Stimulated activated effector memory CD8-positive, alpha-beta T cell treated with anti-CD3 and anti-CD28 coated beads, Interleukin-12 subunit alpha, Interleukin-12 subunit beta, amount 100 ng/mL, for 72 hours (primary cell): ENCODE results near the gene CD82.

ENCODE experiments used
- ATAC-seq: fragments of 150-1000 bp; cut with Tn5 transposase; 2 replicates; pipeline ENCODE4 v1.10.0; 2021
- DNase-seq, 2 donors: peaks; one replicate each; pipeline ENCODE4 v3.0.0; 2021 to 2022; ENCODE audit warnings: low spot score in 2 of 2
- H3K27ac Mint-ChIP-seq: one replicate; pipeline ENCODE4 v1.8.0; 2022; ENCODE audit warnings: mild to moderate bottlenecking, mixed read lengths
- H3K36me3 Mint-ChIP-seq: one replicate; pipeline ENCODE4 v1.8.0; 2022; ENCODE audit warnings: mild to moderate bottlenecking, mixed read lengths
- H3K4me1 Mint-ChIP-seq: one replicate; pipeline ENCODE4 v1.8.0; 2022; ENCODE audit warnings: mixed read lengths
- H3K4me3 Mint-ChIP-seq: one replicate; pipeline ENCODE4 v1.8.0; 2022; ENCODE audit warnings: mild to moderate bottlenecking, mixed read lengths
- H3K9me3 Mint-ChIP-seq: one replicate; pipeline ENCODE4 v1.8.0; 2022; ENCODE audit warnings: mixed read lengths

CD82 gene

GRCh38 chr11:44606472-44606871, 41.0 kb downstream of the CD82 start:
- Mint-ChIP-seq H3K4me3 (no peak overlapping the region), H3K27ac (peak overlapping the region; percentile 85), H3K9me3 (no peaks in the 10 kb centered on the region), H3K4me1 (peaks cover 70% of the 10 kb centered on the region), H3K36me3 (peaks cover 100% of the 10 kb centered on the region)
- ATAC-seq: no peak
- DNase-seq: no peak

GRCh38 chr11:44607319-44607962, 42.0 kb downstream of the CD82 start:
- ATAC-seq: peak; percentile 64
- no peak for DNase-seq
- no peak overlapping the region for H3K4me3 Mint-ChIP-seq
- no peaks in the 10 kb centered on the region for H3K9me3 Mint-ChIP-seq
- peaks cover 78% of the 10 kb centered on the region for H3K4me1 Mint-ChIP-seq
- H3K36me3 Mint-ChIP-seq: peaks cover 100% of the 10 kb centered on the region
- H3K27ac Mint-ChIP-seq: peak overlapping the region; percentile 85

GRCh38 chr11:44607987-44608386, 42.5 kb downstream of the CD82 start:
- no peaks in the 10 kb centered on the region for H3K9me3 Mint-ChIP-seq
- peaks cover 100% of the 10 kb centered on the region for H3K36me3 Mint-ChIP-seq
- no peak for DNase-seq
- peak overlapping the region; percentile 85 for H3K27ac Mint-ChIP-seq
- H3K4me3 Mint-ChIP-seq: no peak overlapping the region
- peaks cover 83% of the 10 kb centered on the region for H3K4me1 Mint-ChIP-seq
- ATAC-seq: no peak

- peak overlapping the region; percentile 53 for H3K4me3 Mint-ChIP-seq
- H3K27ac Mint-ChIP-seq: peak overlapping the region; percentile 85
- no peak for DNase-seq
- H3K9me3 Mint-ChIP-seq: no peaks in the 10 kb centered on the region
- peaks cover 88% of the 10 kb centered on the region for H3K4me1 Mint-ChIP-seq
- H3K36me3 Mint-ChIP-seq: peaks cover 100% of the 10 kb centered on the region
- ATAC-seq: no peak
Measured at GRCh38 chr11:44608651-44608990, 43.2 kb downstream of the CD82 start.

GRCh38 chr11:44608991-44609782, 43.7 kb downstream of the CD82 start:
- Mint-ChIP-seq H3K9me3 (no peaks in the 10 kb centered on the region), H3K4me3 (peak overlapping the region; percentile 53), H3K36me3 (peaks cover 100% of the 10 kb centered on the region), H3K27ac (peak overlapping the region; percentile 85), H3K4me1 (peaks cover 88% of the 10 kb centered on the region)
- ATAC-seq: peak; percentile 66
- DNase-seq: no peak

- Mint-ChIP-seq H3K27ac (peak overlapping the region; percentile 85), H3K36me3 (peaks cover 100% of the 10 kb centered on the region), H3K9me3 (no peaks in the 10 kb centered on the region), H3K4me3 (peak overlapping the region; percentile 53), H3K4me1 (peaks cover 94% of the 10 kb centered on the region)
- ATAC-seq: no peak
- DNase-seq: no peak
Measured at GRCh38 chr11:44609783-44610155, 44.3 kb downstream of the CD82 start.

- no peaks in the 10 kb centered on the region for H3K9me3 Mint-ChIP-seq
- H3K27ac Mint-ChIP-seq: peak overlapping the region; percentile 85
- H3K4me1 Mint-ChIP-seq: peaks cover 96% of the 10 kb centered on the region
- DNase-seq (no peak), ATAC-seq (no peak)
- peaks cover 100% of the 10 kb centered on the region for H3K36me3 Mint-ChIP-seq
- peak overlapping the region; percentile 53 for H3K4me3 Mint-ChIP-seq
Measured at GRCh38 chr11:44610186-44610955, 44.9 kb downstream of the CD82 start.

GRCh38 chr11:44611088-44611487, 45.6 kb downstream of the CD82 start:
- Mint-ChIP-seq H3K27ac (peak overlapping the region; percentile 81), H3K36me3 (peaks cover 100% of the 10 kb centered on the region), H3K4me1 (peaks cover 98% of the 10 kb centered on the region), H3K4me3 (peak overlapping the region; percentile 22), H3K9me3 (no peaks in the 10 kb centered on the region)
- ATAC-seq (peak; percentile 2), DNase-seq (no peak)

- ATAC-seq: peak; percentile 82
- peak; percentile 40 to 71 for DNase-seq
- no peaks in the 10 kb centered on the region for H3K9me3 Mint-ChIP-seq
- peak overlapping the region; percentile 22 for H3K4me3 Mint-ChIP-seq
- peak overlapping the region; percentile 81 for H3K27ac Mint-ChIP-seq
- H3K4me1 Mint-ChIP-seq: peaks cover 93% of the 10 kb centered on the region
- H3K36me3 Mint-ChIP-seq: peaks cover 100% of the 10 kb centered on the region
Measured at GRCh38 chr11:44611687-44612434, 46.4 kb downstream of the CD82 start.

GRCh38 chr11:44613153-44613552, 47.7 kb downstream of the CD82 start:
- DNase-seq: no peak
- no peaks in the 10 kb centered on the region for H3K9me3 Mint-ChIP-seq
- H3K4me1 Mint-ChIP-seq: peaks cover 85% of the 10 kb centered on the region
- H3K36me3 Mint-ChIP-seq: peaks cover 100% of the 10 kb centered on the region
- H3K4me3 Mint-ChIP-seq: no peak overlapping the region
- peak overlapping the region; percentile 81 for H3K27ac Mint-ChIP-seq
- ATAC-seq: no peak

- no peak for ATAC-seq
- Mint-ChIP-seq H3K9me3 (no peaks in the 10 kb centered on the region), H3K4me3 (no peak overlapping the region), H3K4me1 (peaks cover 73% of the 10 kb centered on the region), H3K27ac (peak overlapping the region; percentile 81), H3K36me3 (peaks cover 100% of the 10 kb centered on the region)
- DNase-seq: no peak
Measured at GRCh38 chr11:44614281-44614775, 48.9 kb downstream of the CD82 start.

- Mint-ChIP-seq H3K9me3 (no peaks in the 10 kb centered on the region), H3K27ac (peak overlapping the region; percentile 81), H3K4me1 (peaks cover 66% of the 10 kb centered on the region), H3K4me3 (no peak overlapping the region), H3K36me3 (peaks cover 100% of the 10 kb centered on the region)
- ATAC-seq (no peak), DNase-seq (no peak)
Measured at GRCh38 chr11:44615041-44615755, 49.7 kb downstream of the CD82 start.

GRCh38 chr11:44615913-44616791, 50.7 kb downstream of the CD82 start:
- Mint-ChIP-seq H3K27ac (peak overlapping the region; percentile 81), H3K4me1 (peaks cover 67% of the 10 kb centered on the region), H3K36me3 (peaks cover 100% of the 10 kb centered on the region), H3K4me3 (no peak overlapping the region), H3K9me3 (no peaks in the 10 kb centered on the region)
- ATAC-seq (no peak), DNase-seq (no peak)
